ENCODE results near the gene MTMR2.

GRCh38 chr11:95829580-95830259, 94.2 kb downstream of the MTMR2 start:
- TF ChIP-seq FOXM1 (IDR thresholded peaks at IDR 0.05; ENCODE audit: borderline replicate concordance) (no peak), FOXA1 (IDR thresholded peaks at IDR 0.05) (no peak), SP1 (IDR thresholded peaks at IDR 0.05) (no peak), FOXK2 (IDR thresholded peaks at IDR 0.05) (no peak), PKNOX1 (IDR thresholded peaks at IDR 0.05) (no peak)
